Measurements from ENCODE around the gene ITPK1.

GRCh38 chr14:93115821-93116675 lies at the start of gene ITPK1:
- peak in 1 of 2 donors; percentile 27 for TF ChIP-seq CTCF (conservative IDR thresholded peaks at IDR 0.05 in 1 of 2, IDR thresholded peaks at IDR 0.05 in 1 of 2; ENCODE audit: extremely low read depth in 1 of 2, insufficient read depth in 1 of 2, low read depth in 1 of 2, low read length in 2 of 2)
- TF ChIP-seq EZH2 (IDR thresholded peaks at IDR 0.05; ENCODE audit: borderline replicate concordance, low read length): no peak

All from mammary epithelial cell (primary cell).